BE2C (cell line): ENCODE measurements around the gene SIGLEC7.

Source experiments
- DNase-seq: peaks from one replicate; pipeline ENCODE4 v3.0.0-alpha.2; 2020
- H3K27me3 ChIP-seq: fragments of 250-450 bp; sonication (Bioruptor Pico); 2 replicates; pipeline ENCODE4 v1.5.1; 2020; ENCODE audit warnings: mild to moderate bottlenecking
- H3K36me3 ChIP-seq: fragments of 250-450 bp; sonication (Bioruptor Pico); 2 replicates; pipeline ENCODE4 v1.5.1; 2020; ENCODE audit warnings: mild to moderate bottlenecking
- H3K4me1 ChIP-seq: fragments of 250-450 bp; sonication (Bioruptor Pico); 2 replicates; pipeline ENCODE4 v1.5.1; 2020
- H3K4me3 ChIP-seq: 2 replicates; pipeline ENCODE4 v1.5.1; 2011; ENCODE audit warnings: low read depth, low read length
- H3K9me3 ChIP-seq: fragments of 250-450 bp; sonication (Bioruptor Pico); 2 replicates; pipeline ENCODE4 v1.5.1; 2020
- CTCF ChIP-seq: IDR thresholded peaks from 2 replicates; pipeline ENCODE4 v1.5.1; 2012; ENCODE audit warnings: mild to moderate bottlenecking, low read depth, low read length

The SIGLEC7 gene

GRCh38 chr19:51201712-51202111 is 59.6 kb downstream of the SIGLEC7 start:
- Histone ChIP-seq H3K9me3 (no peaks in the 10 kb centered on the region), H3K27me3 (no peaks in the 10 kb centered on the region), H3K4me1 (no peaks in the 10 kb centered on the region), H3K36me3 (no peaks in the 10 kb centered on the region), H3K4me3 (no peak overlapping the region)
- no peak for DNase-seq
- TF ChIP-seq CTCF = no peak
